K562 (cell line): Measurements from ENCODE around the gene ZNF462. TPM values are rescaled to one million over a fixed set of nuclear protein-coding genes. Genes with fewer than 3 reads are reported as not detected.

Experiments
- ATAC-seq: fragments of 200-7000 bp; cut with Tn5 transposase; 3 replicates; pipeline ENCODE4 v1.9.1; 2020; ENCODE audit warnings: moderate library complexity
- BruUV-seq: library from RNA; stranded (reverse); fragments of 400-500 nt; replicated peaks from 2 replicates; lab custom pipeline; 2021; lab: Mats Ljungman, UMichigan
- CTCF ChIA-PET: fragments of 300-600 bp; formaldehyde crosslinking; extraction: SDS; loops from one replicate; lab custom pipeline; 2021; ENCODE audit warnings: low intra/inter-chr PET ratio; lab: Yijun Ruan, JAX
- POLR2A ChIA-PET: fragments of 300-600, 350-650 bp; sonication (Branson Sonifier 250); formaldehyde crosslinking; extraction: SDS; loops from one replicate; lab custom pipeline; 2021; ENCODE audit warnings: antibody characterized with exemption, inconsistent platforms; lab: Yijun Ruan, JAX
- DNase-seq, 4 experiments: peaks; one replicate each; pipeline versions ENCODE4 v3.0.0 to v3.0.0-alpha.2; 2011 to 2018; ENCODE audit warnings: low spot score in 3 of 4, mixed read lengths in 3 of 4; ENCODE audit errors: extremely low read depth in 1 of 4
- FAIRE-seq: peaks from 2 replicates; lab custom pipeline; 2011; peaks lifted over from hg19 to GRCh38; lab: Jason Lieb, UNC
- H2AFZ ChIP-seq: 2 replicates; pipeline ENCODE4 v1.6.0; 2011; ENCODE audit warnings: low read depth, low read length, control low read depth, inconsistent platforms
- H3K27ac ChIP-seq: fragments of 200-600 bp; 3 replicates; pipeline ENCODE4 v1.8.0; 2011; ENCODE audit warnings: low read depth, mild to moderate bottlenecking, control low read depth, inconsistent platforms, low read length, moderate library complexity, mixed read lengths; ENCODE audit errors: extremely low read depth
- H3K27me3 ChIP-seq, 2 experiments: fragments of 300-600 bp in 1 of 2; 2 replicates in 1 of 2; 3 replicates in 1 of 2; pipeline versions ENCODE4 v1.6.0 to v1.8.0; 2011; ENCODE audit warnings: inconsistent platforms in 2 of 2, low read length in 2 of 2, mild to moderate bottlenecking in 1 of 2, mixed read lengths in 1 of 2, moderate library complexity in 1 of 2; ENCODE audit not compliant: control insufficient read depth in 2 of 2, insufficient read depth in 2 of 2
- H3K36me3 ChIP-seq: fragments of 300-600 bp; 3 replicates; pipeline ENCODE4 v1.8.0; 2011; ENCODE audit warnings: mild to moderate bottlenecking, low read length, inconsistent platforms; ENCODE audit not compliant: control insufficient read depth, insufficient read depth
- H3K4me1 ChIP-seq, 2 experiments: fragments of 200-600 bp in 1 of 2; replicated peaks in 1 of 2; 2 replicates in 1 of 2; 3 replicates in 1 of 2; pipeline versions ENCODE4 v1.5.1 to v1.8.0; 2011; ENCODE audit warnings: inconsistent platforms in 2 of 2, low read length in 2 of 2, mild to moderate bottlenecking in 1 of 2, mixed read lengths in 1 of 2, moderate library complexity in 1 of 2; ENCODE audit not compliant: control insufficient read depth in 2 of 2, insufficient read depth in 2 of 2
- H3K4me2 ChIP-seq: 2 replicates; pipeline ENCODE4 v1.6.1; 2011; ENCODE audit warnings: low read length, control low read depth, inconsistent platforms, mixed read lengths; ENCODE audit not compliant: insufficient read depth
- H3K4me3 ChIP-seq: fragments of 200-600 bp; sonication (generic), shearing (Covaris generic); 2 replicates; pipeline ENCODE4 v1.5.1; 2016; ENCODE audit warnings: control low read depth, inconsistent platforms
- H3K79me2 ChIP-seq: fragments of 200-600 bp; 3 replicates; pipeline ENCODE4 v1.8.0; 2011; ENCODE audit warnings: low read length, inconsistent platforms; ENCODE audit not compliant: control insufficient read depth, insufficient read depth
- H3K9ac ChIP-seq, 2 experiments: 2 replicates each; pipeline versions ENCODE4 v1.6.0 to v1.6.1; 2011; ENCODE audit warnings: low read depth in 2 of 2, low read length in 2 of 2, control low read depth in 1 of 2, inconsistent platforms in 1 of 2, mild to moderate bottlenecking in 1 of 2, mixed read lengths in 1 of 2; ENCODE audit not compliant: insufficient read depth in 1 of 2
- H3K9me1 ChIP-seq: one replicate; pipeline ENCODE4 v1.6.0; 2011; ENCODE audit warnings: inconsistent platforms, mild to moderate bottlenecking, low read length, moderate library complexity; ENCODE audit not compliant: control insufficient read depth, insufficient read depth
- H3K9me3 ChIP-seq: replicated peaks from 2 replicates; pipeline ENCODE4 v1.5.1; 2011; ENCODE audit warnings: low read depth, low read length, inconsistent platforms; ENCODE audit not compliant: control insufficient read depth, insufficient read depth
- H4K20me1 ChIP-seq: replicated peaks from 2 replicates; pipeline ENCODE4 v1.6.1; 2011; ENCODE audit warnings: low read length, inconsistent platforms, mixed read lengths; ENCODE audit not compliant: control insufficient read depth, insufficient read depth
- AFF4 ChIP-seq: sonication (generic); formaldehyde crosslinking; IDR thresholded peaks from 2 replicates; pipeline ENCODE4 v1.8.0; 2023; ENCODE audit warnings: mild to moderate bottlenecking, missing genetic modification reagents
- GABPA ChIP-seq: fragments of 200-800 bp; sonication (Bioruptor generic); conservative IDR thresholded peaks from 2 replicates; pipeline ENCODE4 v1.6.1; 2016; ENCODE audit warnings: low read depth, missing genetic modification characterization, missing compliant biosample characterization
- GABPB2 ChIP-seq: fragments of 250-450 bp; sonication (Bioruptor Pico); conservative IDR thresholded peaks from 2 replicates; pipeline ENCODE4 v1.5.1; 2021; ENCODE audit warnings: mild to moderate bottlenecking
- GMEB1 ChIP-seq: fragments of 250-450 bp; sonication (Bioruptor Pico); IDR thresholded peaks from 2 replicates; pipeline ENCODE4 v1.4.0; 2020; ENCODE audit warnings: mild to moderate bottlenecking
- GTF2F1 ChIP-seq: IDR thresholded peaks from 2 replicates; pipeline ENCODE4 v1.6.1; 2011; ENCODE audit warnings: low read depth, low read length, improper control_type of control experiment
- KAT2B ChIP-seq: IDR thresholded peaks from one replicate; pipeline ENCODE4 v1.6.1; 2012; ENCODE audit warnings: low read depth, mild to moderate bottlenecking, control low read depth, inconsistent platforms, low read length, moderate library complexity
- KLF10 ChIP-seq: fragments of 250-450 bp; sonication (Bioruptor Pico); IDR thresholded peaks from 2 replicates; pipeline ENCODE4 v1.6.1; 2021; ENCODE audit warnings: matching md5 sums
- MLX ChIP-seq, 2 experiments: fragments of 450-650 bp in 1 of 2; sonication (generic) in 1 of 2; formaldehyde crosslinking; conservative IDR thresholded peaks; 2 replicates each; pipeline versions ENCODE4 v1.4.0 to v1.8.1; 2020 to 2022; ENCODE audit warnings: mild to moderate bottlenecking in 1 of 2, missing genetic modification reagents in 1 of 2
- TAF15 ChIP-seq: fragments of 200-400 bp; formaldehyde crosslinking; IDR thresholded peaks from 2 replicates; pipeline ENCODE4 v1.6.1; 2017; ENCODE audit warnings: mild to moderate bottlenecking, low read depth, low read length, moderate library complexity
- TBP ChIP-seq: optimal IDR thresholded peaks from 2 replicates; pipeline ENCODE3; 2011; ENCODE audit warnings: low read depth, low read length, improper control_type of control experiment
- TRIM24 ChIP-seq, 2 experiments: fragments of 450-650 bp; IDR thresholded peaks; 2 replicates each; pipeline ENCODE4 v1.6.1; 2016
- U2AF2 ChIP-seq: fragments of 200-400 bp; formaldehyde crosslinking; optimal IDR thresholded peaks from 2 replicates; pipeline ENCODE3; 2017; ENCODE audit warnings: low read depth, mild to moderate bottlenecking, low read length
- ZBTB8A ChIP-seq: fragments of 450-650 bp; IDR thresholded peaks from 2 replicates; pipeline ENCODE4 v1.6.1; 2018; ENCODE audit warnings: mild to moderate bottlenecking, moderate library complexity; ENCODE audit not compliant: partially characterized antibody
- ZKSCAN1 ChIP-seq: fragments of 150-350 bp; IDR thresholded peaks from 2 replicates; pipeline ENCODE4 v1.6.1; 2016; ENCODE audit warnings: low read depth, low read length
- ZNF224 ChIP-seq: sonication (generic); formaldehyde crosslinking; IDR thresholded peaks from 2 replicates; pipeline ENCODE4 v1.8.0; 2022; ENCODE audit warnings: mild to moderate bottlenecking, missing genetic modification reagents
- ZNF644 ChIP-seq: fragments of 200-800 bp; sonication (Bioruptor generic); IDR thresholded peaks from 2 replicates; pipeline ENCODE4 v1.6.1; 2016; ENCODE audit warnings: low read depth, missing genetic modification characterization, missing compliant biosample characterization
- ZNF76 ChIP-seq: fragments of 250-450 bp; sonication (Bioruptor Pico); IDR thresholded peaks from 2 replicates; pipeline ENCODE4 v1.4.0; 2020; ENCODE audit warnings: mild to moderate bottlenecking, moderate library complexity, borderline replicate concordance
- WGBS: fragments of 100-300 bp; shearing (Covaris generic); methylation state at CpG from one replicate; pipeline ENCODE4 v1.1.6; 2016; ENCODE audit warnings: low coverage, mixed read lengths; ENCODE audit not compliant: insufficient coverage; ENCODE audit errors: missing lambda C conversion rate; 5-methylcytosine and 5-hydroxymethylcytosine counted together
- in situ Hi-C: fragments of 300-500 bp; cut with MboI; formaldehyde crosslinking; loops from 4 replicates; pipeline ENCODE4 v1.15.0; 2018; ENCODE audit warnings: inconsistent platforms, mixed read lengths
- intact Hi-C: fragments of 100-400 bp; cut with micrococcal nuclease; formaldehyde crosslinking; loops from 2 replicates; pipeline ENCODE4 v1.14.2; 2022
- polyA plus RNA-seq, 8 experiments: library from polyadenylated mRNA; depleted of rRNA in 4 of 8; stranded (reverse) in 5 of 8; unstranded in 3 of 8; fragments of >200 nt; fragmentation: Nextera tagmentation in 2 of 8; fragmentation: Illumina TruSeq in 1 of 8; extraction: Ambion mirVana in 2 of 8; extraction: Trizol in 1 of 8; gene quantifications; 2 replicates each; pipeline versions ENCODE4 v1.2.1 to v1.2.3, GENCODE V29; 2011 to 2014; ENCODE audit warnings: inconsistent platforms in 1 of 8, missing spikeins in 1 of 8
- total RNA-seq, 7 experiments: library from RNA; depleted of rRNA in 6 of 7; stranded (reverse); fragments of >200 nt in 6 of 7; fragmentation: Illumina TruSeq in 2 of 7; extraction: Trizol in 2 of 7; gene quantifications; 2 replicates each; pipeline versions ENCODE4 v1.2.1 to v1.2.3, GENCODE V29; 2011 to 2021; ENCODE audit warnings: low replicate concordance in 1 of 7

Gene ZNF462
- total and polyA plus RNA-seq, 9 of the 15 experiments (the other 6 are each of a cell fraction or from before 2014, with no cell fraction given) = 0.20 TPM; not detected in 8

- no peak for TF ChIP-seq GTF2F1
- TF ChIP-seq ZBTB8A = no peak
Observed at GRCh38 chr9:106992186-106992585, 129.2 kb downstream of the ZNF462 start (continued).

- no peak overlapping the region for H2AFZ ChIP-seq
- no TSS peak for BruUV-seq
- no peaks in the 10 kb centered on the region for H3K4me1 ChIP-seq
- H3K9me3 ChIP-seq = no peaks in the 10 kb centered on the region
- no peak overlapping the region for H3K4me3 ChIP-seq
- in situ Hi-C loops (no loop called here), intact Hi-C loops (no loop called here)
- ChIA-PET POLR2A (no interaction called here), CTCF (no interaction called here)
- no peak for ATAC-seq
- no peaks in the 10 kb centered on the region for H3K79me2 ChIP-seq
- H4K20me1 ChIP-seq = no peaks in the 10 kb centered on the region
- TF ChIP-seq TAF15 (no peak), ZKSCAN1 (no peak), ZNF644 (no peak), GABPA (no peak), TBP (no peak), ZNF224 (no peak), MLX (CRISPR knock-in tag; conservative IDR thresholded peaks at IDR 0.05) (no peak), KLF10 (CRISPR knock-in tag) (no peak), ZNF76 (CRISPR knock-in tag) (no peak), GABPB2 (CRISPR knock-in tag) (no peak), AFF4 (CRISPR knock-in tag) (no peak), U2AF2 (no peak), KAT2B (no peak), TRIM24 (IDR thresholded peaks at IDR 0.05) (no peak), GMEB1 (CRISPR knock-in tag) (no peak)
- H3K27me3 ChIP-seq = no peaks in the 10 kb centered on the region
- no peak for DNase-seq
- H3K36me3 ChIP-seq = no peaks in the 10 kb centered on the region
- H3K4me2 ChIP-seq = no peak overlapping the region
- H3K9me1 ChIP-seq = no peaks in the 10 kb centered on the region
- no peak for FAIRE-seq
- no peak overlapping the region for H3K27ac ChIP-seq
- no peak overlapping the region for H3K9ac ChIP-seq
- 0% methylated on average over 1 of the region's 1 CpG for WGBS
Observed at GRCh38 chr9:106993603-106994002, 130.6 kb downstream of the ZNF462 start.
